HG02870 (cell line): ENCODE results near the gene CNTROB.
"Not testable (repeated sequence)": the region's sequence is repeated elsewhere in the genome, so short reads cannot be mapped to it uniquely, and the experiment has no call there.

Experiments
- ATAC-seq: cut with Tn5 transposase; IDR thresholded peaks from one replicate; pipeline ENCODE4 v1.9.1; 2021; ENCODE audit warnings: mild to moderate bottlenecking, moderate library complexity; ENCODE audit not compliant: unreplicated experiment

Gene CNTROB

DNA sequence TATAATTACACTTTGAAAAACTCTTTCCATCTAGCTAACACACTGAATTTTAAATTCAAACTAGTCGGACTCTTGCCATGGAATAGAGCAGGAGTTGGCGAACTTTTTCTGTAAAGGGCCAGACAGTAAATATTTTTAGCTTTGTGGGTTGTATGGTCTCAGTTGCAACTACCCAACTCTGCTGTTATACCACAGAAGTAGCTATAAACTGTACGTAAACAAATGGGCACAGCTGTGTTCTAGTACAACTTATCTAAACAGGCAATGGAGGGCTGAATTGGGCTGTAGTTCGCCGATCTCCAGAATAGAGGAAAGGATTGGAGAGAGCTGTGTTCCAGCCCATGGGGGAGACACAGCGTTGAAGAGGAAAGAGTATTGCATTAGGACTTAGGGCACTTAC, 8.7 kb downstream of the CNTROB start:
- ATAC-seq = no peak

DNA sequence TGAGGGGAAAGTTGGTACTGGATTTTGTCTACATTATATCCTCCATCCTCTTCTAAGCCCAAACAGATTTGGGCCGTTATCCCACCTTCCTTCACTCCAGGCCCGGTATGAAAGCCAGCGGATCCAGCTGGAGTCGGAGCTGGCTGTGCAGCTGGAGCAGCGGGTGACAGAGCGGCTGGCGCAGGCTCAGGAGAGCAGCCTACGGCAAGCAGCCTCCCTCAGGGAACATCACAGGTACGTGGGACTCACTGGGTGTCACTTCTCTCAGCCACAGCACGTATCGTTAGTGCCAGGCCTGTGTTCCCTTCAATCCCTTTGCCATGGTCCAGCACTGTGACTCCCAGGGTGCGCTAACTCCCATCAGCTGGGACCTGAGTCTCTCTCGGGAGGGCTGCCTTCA, 11.3 kb downstream of the CNTROB start:
- no peak for ATAC-seq

- no peak for ATAC-seq
Observed at GRCh38 chr17:7944326-7944725, 12.3 kb downstream of the CNTROB start.

- ATAC-seq = no peak
Observed at GRCh38 chr17:7945651-7946050, 13.6 kb downstream of the CNTROB start.

- ATAC-seq = no peak
Observed at GRCh38 chr17:7946441-7946840, 14.4 kb downstream of the CNTROB start.

- no peak for ATAC-seq
Observed at GRCh38 chr17:7947651-7948050, 15.6 kb downstream of the CNTROB start.

DNA sequence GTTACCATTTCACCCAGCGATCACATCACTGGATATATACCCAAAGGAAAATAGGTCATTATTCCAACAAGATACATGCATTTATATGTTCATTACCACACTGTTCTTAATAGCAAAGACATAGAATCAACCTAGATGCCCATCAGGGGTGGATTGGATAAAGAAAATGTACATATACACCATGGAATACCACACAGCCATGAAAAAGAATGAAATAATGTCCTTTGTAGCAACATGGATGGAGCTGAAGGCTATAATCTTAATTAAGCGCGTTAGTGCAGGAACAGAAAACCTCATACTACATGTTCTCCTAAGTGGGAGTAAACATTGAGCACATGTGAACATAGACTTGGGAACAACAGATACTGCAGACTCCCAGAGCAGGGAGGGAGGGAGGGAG, 18.6 kb downstream of the CNTROB start:
- ATAC-seq = no peak

- ATAC-seq = no peak
Observed at GRCh38 chr17:7951143-7951792, 19.3 kb downstream of the CNTROB start.

DNA sequence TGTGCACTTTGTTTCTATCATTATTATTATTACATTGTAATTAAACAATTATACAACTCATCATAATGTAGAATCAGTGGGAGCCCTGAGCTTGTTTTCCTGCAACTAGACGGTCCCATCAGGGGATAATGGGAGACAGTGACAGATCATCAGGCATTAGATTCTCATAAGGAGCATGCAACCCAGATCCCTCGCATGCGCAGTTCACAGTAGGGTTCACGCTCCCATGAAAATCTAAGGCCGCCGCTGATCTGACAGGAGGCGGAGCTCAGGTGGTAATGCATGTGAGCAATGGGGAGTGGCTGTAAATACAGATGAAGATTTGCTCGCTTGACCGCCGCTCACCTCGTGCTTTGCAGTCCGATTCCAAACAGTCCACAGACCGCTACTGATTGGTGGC, 21.3 kb downstream of the CNTROB start:
- not testable (repeated sequence) for ATAC-seq

- ATAC-seq = no peak
Observed at GRCh38 chr17:7955414-7956227, 23.6 kb downstream of the CNTROB start.

DNA sequence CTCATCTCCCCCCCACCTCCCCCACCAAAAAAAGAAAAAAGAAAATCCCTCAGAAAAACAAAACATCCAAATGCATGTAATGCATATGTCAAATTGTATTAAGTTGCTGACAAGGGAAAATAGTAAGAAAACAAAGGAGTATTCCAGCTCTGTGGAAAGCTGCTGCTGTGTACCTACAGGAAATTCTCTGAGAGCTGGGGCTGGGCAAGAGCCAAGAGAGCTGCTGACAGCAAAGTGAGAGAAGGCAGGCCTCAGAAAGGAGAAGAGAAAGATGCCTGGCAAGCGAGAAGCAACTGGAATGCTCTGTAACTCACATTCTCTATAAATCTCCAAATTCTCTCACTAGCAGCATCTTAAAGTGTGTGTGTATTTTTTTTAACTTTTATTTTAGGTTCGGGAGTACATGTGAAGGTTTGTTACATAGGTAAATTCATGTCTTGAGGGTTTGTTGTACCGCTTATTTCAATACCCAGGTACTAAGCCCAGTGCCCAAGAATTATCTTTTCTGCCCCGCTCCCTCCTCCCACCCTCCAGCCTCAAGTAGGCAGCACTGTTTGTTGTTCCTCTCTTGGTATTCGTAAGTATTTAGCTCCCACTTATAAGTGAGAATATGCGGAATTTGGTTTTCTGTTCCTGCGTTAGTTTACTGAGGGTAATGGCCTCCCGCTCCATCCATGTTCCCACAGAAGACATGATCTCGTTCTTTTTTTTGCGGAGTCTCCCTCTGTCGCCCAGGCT, 24.4 kb downstream of the CNTROB start:
- ATAC-seq = no peak

DNA sequence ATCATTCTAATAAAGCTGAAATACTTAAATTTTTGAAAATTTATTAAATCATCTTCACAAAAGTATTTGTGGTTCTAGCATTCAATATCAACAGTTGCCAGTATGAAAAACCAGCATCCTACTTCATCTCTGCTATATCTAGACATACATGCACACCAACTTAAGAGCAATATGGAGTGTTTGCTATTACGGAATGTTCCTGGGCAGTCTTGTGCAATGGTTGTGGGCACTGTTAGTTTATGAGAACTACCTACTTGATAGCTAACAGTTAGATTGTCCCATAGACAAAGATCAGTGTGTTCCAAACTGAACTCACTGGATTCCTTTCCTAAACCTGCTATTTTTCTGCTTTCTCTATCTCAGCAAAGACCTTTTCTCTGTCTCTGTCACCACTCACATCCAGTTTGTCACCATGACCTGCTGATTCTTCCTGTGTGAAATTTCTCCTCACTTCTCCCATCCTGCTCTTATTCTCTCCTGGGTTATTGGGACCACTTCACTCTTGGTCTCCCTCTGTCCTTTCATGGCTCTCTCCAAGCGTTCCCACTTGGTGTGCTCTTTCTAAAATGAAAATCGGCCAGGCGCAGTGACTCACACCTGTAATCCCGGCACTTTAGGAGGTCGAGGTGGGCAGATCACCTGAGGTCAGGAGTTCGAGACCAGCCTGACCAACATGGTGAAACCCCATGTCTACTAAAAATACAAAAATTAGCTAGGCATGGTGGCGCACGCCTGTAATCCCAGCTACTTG, 27.7 kb downstream of the CNTROB start:
- ATAC-seq = no peak

- no peak for ATAC-seq
Observed at GRCh38 chr17:7961421-7961820, 29.4 kb downstream of the CNTROB start.

DNA sequence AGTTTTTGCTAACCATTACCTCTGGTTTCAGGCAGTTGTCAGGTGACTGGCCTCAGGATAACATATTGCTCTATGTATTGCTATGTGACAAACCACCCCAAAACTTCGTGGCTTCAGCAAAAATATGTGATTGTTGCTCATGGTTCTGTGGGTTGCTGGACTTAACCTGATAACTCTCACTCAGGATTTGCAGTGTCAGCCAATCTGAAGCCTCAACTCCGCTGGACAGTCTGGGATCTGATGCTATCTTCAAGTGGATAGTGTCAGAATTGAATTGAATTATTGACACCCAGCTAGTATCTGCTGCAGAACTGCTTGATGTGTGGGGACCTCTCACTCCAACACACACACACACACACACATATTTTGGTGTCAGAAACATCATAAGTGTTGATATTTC, 35.7 kb downstream of the CNTROB start:
- ATAC-seq = no peak

DNA sequence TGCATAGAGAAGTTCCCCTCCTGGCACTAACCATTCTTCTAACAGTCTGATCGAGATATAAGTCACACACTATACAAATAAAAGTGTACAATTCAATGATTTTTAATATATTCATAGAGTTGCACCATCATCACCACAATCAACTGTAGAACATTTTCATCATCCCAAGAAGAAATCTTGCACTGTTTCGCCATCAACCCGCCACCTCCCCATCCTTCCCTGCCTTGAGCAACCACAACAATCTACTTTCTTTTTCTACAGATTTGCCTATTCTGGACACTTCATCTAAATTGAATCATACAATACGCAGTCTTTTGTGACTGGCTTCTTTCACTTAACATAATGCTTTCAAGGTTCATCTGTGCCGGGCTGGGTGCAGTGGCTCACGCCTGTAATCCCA, 37.4 kb downstream of the CNTROB start:
- no peak for ATAC-seq

DNA sequence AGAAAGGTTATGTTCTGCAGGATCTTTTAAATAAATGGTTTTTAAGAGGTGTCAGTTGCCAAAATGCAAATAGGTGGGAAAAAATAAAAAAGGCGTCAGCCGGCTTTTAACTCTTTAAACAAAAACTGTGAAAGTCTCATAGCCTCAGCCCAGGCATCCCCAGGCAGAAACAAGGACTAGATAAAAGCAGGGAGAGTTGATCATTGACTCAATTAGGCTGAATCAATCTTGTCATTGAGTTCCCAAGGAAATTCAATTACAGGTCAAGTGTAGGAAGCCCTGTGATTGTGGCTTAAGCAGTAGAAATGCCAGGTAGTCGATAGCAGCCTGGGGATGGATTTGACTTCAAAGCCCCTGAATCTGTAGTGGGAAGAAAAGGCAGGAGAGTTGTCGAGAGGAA, 39.6 kb downstream of the CNTROB start:
- no peak for ATAC-seq

GRCh38 chr17:7972131-7972785, 40.3 kb downstream of the CNTROB start:
- ATAC-seq = no peak

DNA sequence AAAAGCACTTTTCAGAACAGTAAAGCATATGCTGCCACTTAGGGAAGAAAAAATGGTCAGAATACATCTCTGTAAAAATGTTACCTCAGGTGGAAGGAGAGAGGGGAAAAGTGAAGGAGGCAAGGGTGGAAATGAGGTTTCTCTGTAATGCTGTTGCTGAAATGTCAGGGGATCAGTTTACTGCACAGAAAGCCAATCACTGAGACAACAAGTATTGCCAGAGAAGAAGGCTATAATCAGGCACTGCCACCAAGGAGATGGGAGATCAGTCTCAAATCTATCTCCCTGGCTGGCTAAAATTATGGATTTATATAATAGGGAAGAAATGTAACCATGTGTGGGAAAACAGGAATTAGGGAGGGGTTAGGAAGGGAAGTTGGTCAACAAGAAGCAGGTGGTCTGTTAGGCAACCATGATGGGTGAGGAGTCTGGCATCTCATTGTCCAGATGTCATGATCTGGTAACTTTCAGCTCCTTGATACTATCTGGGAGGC, 42.7 kb downstream of the CNTROB start:
- ATAC-seq = no peak

DNA sequence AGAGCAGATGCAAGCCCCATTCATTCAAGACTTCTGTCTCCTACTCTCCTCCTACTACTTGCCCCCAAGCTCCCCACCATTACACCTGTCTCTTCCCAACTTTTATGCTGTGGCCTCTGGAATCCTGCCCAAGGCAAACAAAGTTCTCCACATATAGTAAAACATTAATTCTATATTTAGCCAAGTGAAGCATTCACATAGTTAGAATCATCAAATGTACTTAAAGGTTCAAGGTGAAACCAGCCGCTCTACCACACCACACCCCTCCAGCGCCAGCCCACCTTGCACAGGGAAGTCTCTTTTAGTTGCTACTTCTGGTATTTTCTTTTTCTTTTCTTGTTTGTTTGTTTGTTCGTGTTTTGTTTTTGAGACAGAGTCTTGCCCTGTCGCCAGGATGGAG, 45.0 kb downstream of the CNTROB start:
- ATAC-seq = no peak

- ATAC-seq = no peak
Observed at GRCh38 chr17:7977805-7978204, 45.8 kb downstream of the CNTROB start.
